Measurements from ENCODE around the gene HOXA7. TPM values are rescaled to one million over a fixed set of nuclear protein-coding genes. Genes with fewer than 3 reads are reported as not detected.

The HOXA7 gene
- total RNA-seq, 4 donors from 2014 or later = 0.26 to 9.1 (median 5.2) TPM

DNA sequence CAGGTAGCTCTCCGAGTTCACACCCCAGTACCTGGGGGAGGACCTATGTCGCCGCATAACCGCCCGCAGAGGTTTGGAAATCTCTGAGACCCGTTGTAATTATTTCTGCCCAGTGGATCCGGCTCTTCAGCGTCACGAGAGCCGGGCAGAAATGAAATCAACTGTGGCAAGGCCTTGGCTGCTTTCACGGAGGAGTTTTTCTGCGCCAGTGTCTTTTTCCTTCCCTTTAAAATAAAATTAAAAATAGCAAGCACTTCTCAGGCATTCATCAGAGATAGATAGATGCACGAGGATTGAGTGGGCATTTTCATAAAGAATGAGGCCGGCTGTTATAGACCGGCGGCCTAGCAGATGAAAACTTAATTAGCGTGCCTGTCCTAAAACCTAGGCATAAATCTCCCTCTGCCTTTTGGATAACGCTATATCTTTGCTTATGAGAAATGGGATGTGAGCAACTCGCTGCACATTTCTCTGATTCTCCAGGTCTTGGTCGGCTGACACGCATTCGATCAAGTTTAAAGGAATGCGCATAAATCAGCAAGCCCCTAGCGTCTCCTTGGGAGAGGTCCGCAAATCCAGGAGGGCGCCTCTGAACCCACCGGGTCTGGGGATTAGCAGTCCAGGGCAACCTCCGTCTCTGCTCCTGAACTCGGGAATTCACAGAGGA, 37.0 kb upstream of the HOXA7 start:
- TF ChIP-seq, protein P1, sequence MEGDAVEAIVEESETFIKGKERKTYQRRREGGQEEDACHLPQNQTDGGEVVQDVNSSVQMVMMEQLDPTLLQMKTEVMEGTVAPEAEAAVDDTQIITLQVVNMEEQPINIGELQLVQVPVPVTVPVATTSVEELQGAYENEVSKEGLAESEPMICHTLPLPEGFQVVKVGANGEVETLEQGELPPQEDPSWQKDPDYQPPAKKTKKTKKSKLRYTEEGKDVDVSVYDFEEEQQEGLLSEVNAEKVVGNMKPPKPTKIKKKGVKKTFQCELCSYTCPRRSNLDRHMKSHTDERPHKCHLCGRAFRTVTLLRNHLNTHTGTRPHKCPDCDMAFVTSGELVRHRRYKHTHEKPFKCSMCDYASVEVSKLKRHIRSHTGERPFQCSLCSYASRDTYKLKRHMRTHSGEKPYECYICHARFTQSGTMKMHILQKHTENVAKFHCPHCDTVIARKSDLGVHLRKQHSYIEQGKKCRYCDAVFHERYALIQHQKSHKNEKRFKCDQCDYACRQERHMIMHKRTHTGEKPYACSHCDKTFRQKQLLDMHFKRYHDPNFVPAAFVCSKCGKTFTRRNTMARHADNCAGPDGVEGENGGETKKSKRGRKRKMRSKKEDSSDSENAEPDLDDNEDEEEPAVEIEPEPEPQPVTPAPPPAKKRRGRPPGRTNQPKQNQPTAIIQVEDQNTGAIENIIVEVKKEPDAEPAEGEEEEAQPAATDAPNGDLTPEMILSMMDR (IDR thresholded peaks at IDR 0.05) = no peak
- TF ChIP-seq POLR2A (IDR thresholded peaks at IDR 0.05) = no peak
- Histone ChIP-seq H3K9me3 (no peaks in the 10 kb centered on the region), H3K27ac (peak overlapping the region; percentile 94 to 96), H3K4me1 (peaks cover 0 to 4% of the 10 kb centered on the region in 2 donors), H3K36me3 (no peaks in the 10 kb centered on the region), H3K4me3 (peak overlapping the region; percentile 45 to 55), H3K27me3 (peaks cover 16 to 28% of the 10 kb centered on the region in 2 donors)
- DNase-seq = no peak
- intact Hi-C loops (cut with DNase I; ENCODE audit: low total_unique reads) = no loop called here

DNA sequence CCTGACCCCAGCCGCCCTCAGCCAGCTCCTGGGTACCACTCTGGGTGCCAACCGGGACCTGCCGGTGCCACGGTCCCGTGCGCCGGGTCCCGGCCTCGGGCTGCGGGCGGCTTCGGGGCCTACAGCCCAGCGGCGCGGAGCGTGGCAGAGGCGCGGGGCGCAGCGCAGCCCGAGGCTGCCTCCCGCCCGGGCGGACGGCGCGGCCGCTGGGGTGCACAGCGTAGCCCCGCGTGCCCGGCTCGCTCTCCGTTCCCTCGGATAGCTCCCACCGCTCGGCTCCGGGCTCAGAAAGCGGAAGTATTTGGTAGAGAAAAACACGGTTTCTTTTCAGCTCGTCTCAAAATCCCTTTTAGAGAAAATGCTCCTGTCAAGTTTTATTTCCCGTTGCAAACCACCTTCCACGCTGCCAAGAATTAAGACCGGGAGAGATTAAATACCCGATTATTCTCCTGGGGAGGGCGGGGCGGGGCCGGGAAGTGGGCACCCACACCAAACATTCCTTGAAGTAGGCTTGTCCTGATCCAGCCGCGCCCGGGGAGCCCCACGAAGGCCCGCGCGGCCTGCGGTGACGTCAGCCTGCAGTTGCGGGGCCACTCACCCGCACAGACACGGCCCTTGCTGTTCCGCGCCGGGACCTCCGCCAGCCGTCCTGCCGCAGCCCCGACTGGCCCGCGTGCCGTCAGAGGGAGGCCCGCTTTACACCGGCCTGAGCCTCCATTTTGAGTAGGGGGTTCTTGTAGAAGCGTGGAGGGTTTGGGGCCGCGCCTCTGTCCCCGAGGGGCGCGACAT, 36.3 kb upstream of the HOXA7 start:
- TF ChIP-seq, protein P1 (IDR thresholded peaks at IDR 0.05) = no peak
- no peak for TF ChIP-seq POLR2A (IDR thresholded peaks at IDR 0.05)
- intact Hi-C loops (cut with DNase I; ENCODE audit: low total_unique reads) = no loop called here
- peak; percentile 57 to 68 for DNase-seq

DNA sequence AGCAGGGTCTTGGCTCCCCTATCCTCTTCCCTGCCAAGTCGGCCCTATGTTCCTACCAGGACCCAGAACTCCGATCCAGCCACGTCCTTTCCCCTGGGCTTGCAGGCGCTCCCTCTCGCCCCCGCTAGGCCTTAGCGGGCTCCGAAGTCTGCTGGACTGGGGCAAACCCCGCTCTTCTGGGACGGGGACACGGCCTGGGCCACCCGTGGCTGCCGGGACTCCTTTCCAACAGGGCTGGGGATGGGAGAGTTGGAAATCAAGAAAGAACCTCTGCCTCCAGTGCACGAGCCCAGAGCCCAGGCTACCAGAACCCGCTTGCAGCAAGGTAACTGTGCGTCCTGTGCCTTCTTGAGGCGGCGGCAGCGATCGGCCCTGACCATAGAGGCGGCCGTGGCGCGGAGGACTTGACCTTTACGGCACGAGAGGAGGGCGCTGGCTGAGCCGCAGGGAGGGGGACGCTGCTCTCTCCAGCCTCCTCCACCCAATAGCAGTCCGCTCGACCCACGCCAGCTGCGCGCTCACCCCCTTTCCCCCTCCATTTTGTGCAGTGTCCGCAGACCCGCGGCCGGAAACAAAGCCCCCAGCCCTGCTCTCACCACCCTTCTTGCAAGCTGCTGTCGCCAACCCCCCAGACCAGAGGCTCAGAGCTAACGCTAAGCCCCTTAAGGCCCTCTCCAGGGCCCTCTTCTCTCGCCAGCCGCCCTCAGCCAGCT, 35.5 kb upstream of the HOXA7 start:
- Histone ChIP-seq H3K9me3 (no peaks in the 10 kb centered on the region), H3K4me1 (peaks cover 0 to 4% of the 10 kb centered on the region in 2 donors), H3K27me3 (peaks cover 4 to 13% of the 10 kb centered on the region in 2 donors), H3K4me3 (peak overlapping the region; percentile 45 to 55), H3K36me3 (no peaks in the 10 kb centered on the region), H3K27ac (peak overlapping the region; percentile 94 to 96)
- peak in 1 of 2 donors; percentile 24 for TF ChIP-seq POLR2A (IDR thresholded peaks at IDR 0.05)
- TF ChIP-seq, protein P1 (IDR thresholded peaks at IDR 0.05) = no peak
- intact Hi-C loops (cut with DNase I; ENCODE audit: low total_unique reads) = no loop called here
- peak; percentile 56 to 84 for DNase-seq

More for the DNA sequence above, 36.3 kb upstream of the HOXA7 start:
- Histone ChIP-seq H3K27me3 (peaks cover 10 to 20% of the 10 kb centered on the region in 2 donors), H3K27ac (peak overlapping the region; percentile 94 to 96), H3K4me3 (peak overlapping the region; percentile 45 to 55), H3K36me3 (no peaks in the 10 kb centered on the region), H3K4me1 (peaks cover 0 to 4% of the 10 kb centered on the region in 2 donors), H3K9me3 (no peaks in the 10 kb centered on the region)

DNA sequence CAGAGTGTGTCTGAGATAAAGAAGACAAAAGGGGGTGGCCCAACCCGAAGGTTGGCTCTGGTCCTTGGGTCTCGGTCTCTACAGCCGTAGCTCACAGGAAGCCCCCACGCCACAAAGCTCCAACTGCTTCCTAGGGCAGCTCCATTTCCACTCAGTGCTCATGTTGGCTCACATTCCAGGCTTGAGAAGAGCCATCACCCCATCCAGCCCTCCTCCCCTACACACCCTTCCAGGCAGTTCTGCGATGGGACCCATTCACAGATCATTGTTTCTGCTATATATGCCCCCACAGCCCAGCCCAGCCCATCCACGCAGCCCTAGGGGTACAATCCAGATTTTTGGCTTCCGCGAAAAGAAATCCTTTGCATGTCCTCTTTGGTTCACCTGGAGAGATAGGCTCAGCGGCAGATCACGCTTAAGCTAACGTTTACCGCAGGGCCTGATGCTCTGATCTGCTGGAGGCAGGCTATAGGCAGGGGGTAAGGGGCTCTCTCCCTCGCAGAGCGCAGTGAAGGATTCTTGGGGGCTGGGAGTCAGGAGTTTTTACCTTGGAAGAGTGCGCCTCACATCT, 34.8 kb upstream of the HOXA7 start:
- intact Hi-C loops (cut with DNase I; ENCODE audit: low total_unique reads) = no loop called here
- Histone ChIP-seq H3K9me3 (no peaks in the 10 kb centered on the region), H3K36me3 (no peaks in the 10 kb centered on the region), H3K27ac (peak overlapping the region; percentile 94 to 96), H3K27me3 (peaks cover 4 to 7% of the 10 kb centered on the region in 2 donors), H3K4me1 (peaks cover 0 to 4% of the 10 kb centered on the region in 2 donors), H3K4me3 (peak overlapping the region; percentile 45 to 55)
- no peak for TF ChIP-seq POLR2A (IDR thresholded peaks at IDR 0.05)
- TF ChIP-seq, protein P1 (IDR thresholded peaks at IDR 0.05) = no peak
- peak in 1 of 2 donors; percentile 37 for DNase-seq
